ENCODE results near the gene NBPF3. TPM values are rescaled to one million over a fixed set of nuclear protein-coding genes. Genes with fewer than 3 reads are reported as not detected.
"Not testable (repeated sequence)": the region's sequence is repeated elsewhere in the genome, so short reads cannot be mapped to it uniquely, and the experiment has no call there.

The NBPF3 gene, protein sequence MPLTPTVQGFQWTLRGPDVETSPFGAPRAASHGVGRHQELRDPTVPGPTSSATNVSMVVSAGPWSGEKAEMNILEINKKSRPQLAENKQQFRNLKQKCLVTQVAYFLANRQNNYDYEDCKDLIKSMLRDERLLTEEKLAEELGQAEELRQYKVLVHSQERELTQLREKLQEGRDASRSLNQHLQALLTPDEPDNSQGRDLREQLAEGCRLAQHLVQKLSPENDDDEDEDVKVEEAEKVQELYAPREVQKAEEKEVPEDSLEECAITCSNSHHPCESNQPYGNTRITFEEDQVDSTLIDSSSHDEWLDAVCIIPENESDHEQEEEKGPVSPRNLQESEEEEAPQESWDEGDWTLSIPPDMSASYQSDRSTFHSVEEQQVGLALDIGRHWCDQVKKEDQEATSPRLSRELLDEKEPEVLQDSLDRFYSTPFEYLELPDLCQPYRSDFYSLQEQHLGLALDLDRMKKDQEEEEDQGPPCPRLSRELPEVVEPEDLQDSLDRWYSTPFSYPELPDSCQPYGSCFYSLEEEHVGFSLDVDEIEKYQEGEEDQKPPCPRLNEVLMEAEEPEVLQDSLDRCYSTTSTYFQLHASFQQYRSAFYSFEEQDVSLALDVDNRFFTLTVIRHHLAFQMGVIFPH
- 1 to 10 TPM; 4.7 to 8.0 TPM for total RNA-seq

DNA sequence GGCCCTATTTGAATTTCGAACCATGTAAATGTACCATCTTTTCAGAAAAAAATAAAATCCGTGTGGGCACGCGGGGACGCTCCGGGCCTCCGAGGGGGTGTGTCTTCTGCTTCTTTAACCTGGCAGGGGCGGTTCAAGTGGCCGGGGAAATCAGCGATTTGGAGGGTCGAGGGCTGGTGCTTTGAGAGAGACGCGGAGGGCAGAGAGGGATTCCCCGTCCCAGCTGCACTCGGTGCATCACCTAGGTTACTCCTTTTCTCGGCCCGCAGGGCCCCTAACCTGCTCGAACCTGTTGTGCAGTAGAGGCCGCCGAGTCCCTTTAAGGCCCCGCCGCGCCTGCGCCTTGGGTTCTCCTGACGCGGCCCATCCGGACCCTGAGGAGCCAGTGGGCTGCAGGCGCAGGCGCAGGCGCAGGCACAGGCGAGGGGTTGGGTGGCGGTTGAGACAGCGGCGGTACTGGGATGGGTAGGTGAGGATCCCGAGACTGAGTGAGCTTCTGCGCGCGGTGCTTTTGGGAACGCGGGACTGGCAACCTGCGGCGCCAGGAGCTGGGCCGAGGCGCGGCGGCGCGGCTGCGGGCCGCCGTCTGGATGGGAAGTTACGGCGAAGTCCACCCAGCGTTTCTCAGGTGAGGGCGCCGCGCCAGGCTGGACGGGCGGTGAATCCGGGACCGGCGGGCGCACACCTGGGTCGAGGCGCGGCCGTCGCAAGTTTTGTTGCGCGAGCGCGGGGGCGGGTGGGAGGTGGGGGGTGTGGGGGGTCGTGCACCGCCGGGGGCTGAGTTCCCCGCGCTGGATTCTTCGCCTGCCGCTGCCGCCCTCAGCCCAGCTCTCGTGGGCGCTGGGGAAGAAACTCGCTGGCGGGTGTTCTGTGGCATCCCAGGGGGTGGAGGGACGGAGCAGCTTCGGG, at the start of gene NBPF3:
TSS of gene NBPF3 (plus strand) at position 417 of the 909 bp plus-strand sequence. CDS start 4,950 bp downstream, outside the sequence.
- Histone ChIP-seq H3K9me3 (no peaks in the 10 kb centered on the region), H3K9ac (ENCODE audit: low read depth in 2 of 2, low read length in 2 of 2) (peak within 1 kb of the TSS; percentile 63 to 71), H3K36me3 (no peaks in the 10 kb centered on the region), H3K4me1 (no peaks in the 10 kb centered on the region), H3K4me3 (peak within 1 kb of the TSS; percentile 55), H3K27me3 (no peaks in the 10 kb centered on the region), H3K27ac (no peak within 1 kb of the TSS)
- peak; percentile 96 for DNase-seq
- intact Hi-C loops (cut with DNase I), result no loop called here
- TF ChIP-seq, protein P1, sequence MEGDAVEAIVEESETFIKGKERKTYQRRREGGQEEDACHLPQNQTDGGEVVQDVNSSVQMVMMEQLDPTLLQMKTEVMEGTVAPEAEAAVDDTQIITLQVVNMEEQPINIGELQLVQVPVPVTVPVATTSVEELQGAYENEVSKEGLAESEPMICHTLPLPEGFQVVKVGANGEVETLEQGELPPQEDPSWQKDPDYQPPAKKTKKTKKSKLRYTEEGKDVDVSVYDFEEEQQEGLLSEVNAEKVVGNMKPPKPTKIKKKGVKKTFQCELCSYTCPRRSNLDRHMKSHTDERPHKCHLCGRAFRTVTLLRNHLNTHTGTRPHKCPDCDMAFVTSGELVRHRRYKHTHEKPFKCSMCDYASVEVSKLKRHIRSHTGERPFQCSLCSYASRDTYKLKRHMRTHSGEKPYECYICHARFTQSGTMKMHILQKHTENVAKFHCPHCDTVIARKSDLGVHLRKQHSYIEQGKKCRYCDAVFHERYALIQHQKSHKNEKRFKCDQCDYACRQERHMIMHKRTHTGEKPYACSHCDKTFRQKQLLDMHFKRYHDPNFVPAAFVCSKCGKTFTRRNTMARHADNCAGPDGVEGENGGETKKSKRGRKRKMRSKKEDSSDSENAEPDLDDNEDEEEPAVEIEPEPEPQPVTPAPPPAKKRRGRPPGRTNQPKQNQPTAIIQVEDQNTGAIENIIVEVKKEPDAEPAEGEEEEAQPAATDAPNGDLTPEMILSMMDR (IDR thresholded peaks at IDR 0.05), result no peak

DNA sequence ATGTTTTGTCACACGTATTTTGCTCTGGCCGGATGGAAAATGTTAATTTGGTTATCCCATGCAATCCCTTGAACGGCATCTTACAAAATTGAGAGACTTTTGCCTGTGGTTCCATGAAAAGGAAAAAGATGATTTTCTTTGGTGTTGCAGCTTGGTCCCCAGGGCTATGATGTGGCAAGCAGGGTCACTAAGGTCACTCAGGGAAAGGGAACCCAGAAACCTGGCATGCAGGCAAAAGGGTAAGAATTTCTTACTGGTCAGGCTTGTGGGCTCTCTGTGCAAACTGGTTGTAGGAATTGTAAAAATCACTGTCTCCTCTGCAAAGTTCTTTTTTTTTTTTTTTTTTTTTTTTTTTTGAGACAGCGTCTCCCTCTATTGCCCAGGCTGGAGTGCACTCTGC, 48.4 kb upstream of the NBPF3 start:
- H3K27me3 ChIP-seq, result no peaks in the 10 kb centered on the region
- intact Hi-C loops (cut with DNase I), result no loop called here
- H3K27ac ChIP-seq, result no peak overlapping the region
- H3K36me3 ChIP-seq, result no peaks in the 10 kb centered on the region
- H3K9me3 ChIP-seq, result no peaks in the 10 kb centered on the region
- no peaks in the 10 kb centered on the region for H3K4me1 ChIP-seq
- no peak overlapping the region for H3K4me3 ChIP-seq
- H3K9ac ChIP-seq (ENCODE audit: low read depth in 2 of 2, low read length in 2 of 2), result no peak overlapping the region
- TF ChIP-seq, protein P1 (IDR thresholded peaks at IDR 0.05), result no peak
- DNase-seq, result no peak

DNA sequence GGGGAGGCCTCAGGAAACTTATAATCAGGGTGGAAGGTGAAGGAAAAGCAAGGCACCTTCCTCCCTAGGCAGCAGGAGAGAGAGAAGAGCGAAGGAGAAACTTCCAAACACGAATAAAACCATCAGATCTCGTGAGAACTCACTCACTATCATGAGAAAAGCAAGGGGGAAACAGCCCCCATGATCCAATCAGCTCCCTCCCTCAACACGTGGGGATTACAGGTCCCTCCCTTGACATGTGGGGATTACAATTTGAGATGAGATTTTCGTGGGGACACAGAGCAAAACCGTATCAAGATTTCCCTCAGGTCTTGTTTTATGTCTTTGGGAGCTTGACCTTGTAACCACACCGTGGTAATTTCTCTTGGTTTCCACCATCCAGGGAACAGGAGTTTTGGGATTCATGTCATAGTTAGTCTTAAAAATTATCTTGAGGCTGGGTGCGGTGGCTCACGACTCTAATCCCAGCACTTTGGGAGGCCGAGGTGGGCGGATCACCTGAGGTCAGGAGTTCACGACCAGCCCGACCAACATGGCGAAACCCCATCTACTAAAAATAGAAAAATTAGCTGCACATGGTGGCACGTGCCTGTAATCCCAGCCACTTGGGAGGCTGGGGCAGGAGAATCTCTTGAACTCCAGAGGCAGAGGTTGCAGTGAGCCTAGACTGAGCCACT, 47.2 kb upstream of the NBPF3 start:
- Histone ChIP-seq H3K4me1 (no peaks in the 10 kb centered on the region), H3K4me3 (no peak overlapping the region), H3K27ac (no peak overlapping the region), H3K9me3 (no peaks in the 10 kb centered on the region), H3K36me3 (no peaks in the 10 kb centered on the region), H3K27me3 (no peaks in the 10 kb centered on the region), H3K9ac (ENCODE audit: low read depth in 2 of 2, low read length in 2 of 2) (no peak overlapping the region)
- DNase-seq, result no peak
- TF ChIP-seq, protein P1 (IDR thresholded peaks at IDR 0.05), result no peak
- intact Hi-C loops (cut with DNase I), result no loop called here

DNA sequence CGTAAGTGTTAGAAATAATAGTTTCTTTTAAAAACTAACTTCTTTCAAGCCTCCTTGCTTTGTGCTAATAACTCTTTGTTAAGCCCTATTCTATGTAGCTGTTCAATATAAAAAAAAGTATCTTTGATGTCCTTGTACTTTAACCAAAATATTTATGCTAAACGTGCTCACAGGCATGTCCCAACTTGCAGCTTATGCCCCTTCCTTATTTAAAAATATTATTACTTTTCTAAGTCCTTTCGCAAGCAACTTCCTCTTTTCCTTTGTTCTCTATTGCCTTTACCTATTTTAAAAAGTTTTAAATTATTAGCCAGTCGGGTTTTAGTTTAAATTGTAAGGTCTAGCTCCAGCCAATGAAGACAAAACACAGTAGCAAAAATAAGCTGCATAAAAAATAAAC, 43.4 kb upstream of the NBPF3 start:
- Histone ChIP-seq H3K27me3 (no peaks in the 10 kb centered on the region), H3K27ac (no peak overlapping the region), H3K9ac (ENCODE audit: low read depth in 2 of 2, low read length in 2 of 2) (no peak overlapping the region), H3K4me3 (no peak overlapping the region), H3K4me1 (no peaks in the 10 kb centered on the region), H3K9me3 (no peaks in the 10 kb centered on the region), H3K36me3 (no peaks in the 10 kb centered on the region)
- no peak for DNase-seq
- TF ChIP-seq, protein P1 (IDR thresholded peaks at IDR 0.05), result no peak
- intact Hi-C loops (cut with DNase I), result no loop called here

DNA sequence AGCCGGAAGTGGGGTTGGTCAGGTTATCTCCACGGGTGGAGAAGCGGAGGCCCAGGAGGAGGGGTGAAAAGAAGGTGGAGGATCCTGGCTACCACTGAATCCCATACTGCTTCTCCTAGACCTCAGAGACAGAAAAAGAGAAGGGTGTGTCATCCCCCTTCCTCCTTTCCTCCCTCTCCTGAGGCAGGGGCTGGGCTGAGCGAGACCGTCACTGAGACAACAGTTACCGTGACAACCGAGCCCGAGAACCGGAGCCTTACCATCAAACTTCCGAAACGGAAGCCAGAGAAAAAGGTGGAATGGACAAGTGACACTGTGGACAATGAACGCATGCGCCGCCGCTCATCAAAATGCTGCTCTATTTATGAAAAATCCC, 42.1 kb upstream of the NBPF3 start:
- no peaks in the 10 kb centered on the region for H3K36me3 ChIP-seq
- H3K9ac ChIP-seq (ENCODE audit: low read depth in 2 of 2, low read length in 2 of 2), result no peak overlapping the region
- TF ChIP-seq, protein P1 (IDR thresholded peaks at IDR 0.05), result no peak
- H3K27ac ChIP-seq, result no peak overlapping the region
- intact Hi-C loops (cut with DNase I), result no loop called here
- DNase-seq, result no peak
- H3K4me1 ChIP-seq, result no peaks in the 10 kb centered on the region
- H3K27me3 ChIP-seq, result no peaks in the 10 kb centered on the region
- H3K9me3 ChIP-seq, result no peaks in the 10 kb centered on the region
- H3K4me3 ChIP-seq, result no peak overlapping the region

DNA sequence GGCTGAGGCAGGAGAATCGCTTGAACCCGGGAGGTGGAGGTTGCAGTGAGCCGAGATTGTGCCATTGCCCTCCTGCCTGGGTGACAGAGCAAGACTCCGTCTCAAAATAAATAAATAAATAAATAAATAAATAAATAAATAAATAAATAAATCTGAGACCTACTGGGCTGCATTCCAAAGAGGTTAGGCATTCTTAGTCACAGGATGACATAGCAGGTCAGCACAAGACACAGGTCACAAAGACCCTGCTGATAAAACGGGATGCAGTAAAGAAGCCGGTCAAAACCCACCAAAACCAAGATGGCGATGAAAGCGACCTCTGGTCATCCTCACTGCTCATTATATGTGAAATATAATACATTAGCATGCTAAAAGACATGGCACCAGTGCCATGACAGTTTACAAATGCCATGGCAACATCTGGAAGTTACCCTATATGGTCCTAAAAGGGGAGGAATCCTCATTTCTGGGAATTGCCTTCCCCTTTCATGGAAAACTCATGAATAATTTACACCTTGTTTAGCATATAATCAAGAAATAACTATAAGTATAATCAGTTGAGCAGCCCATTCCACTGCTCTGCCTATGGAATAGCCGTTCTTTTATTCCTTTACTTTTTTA, 38.1 kb upstream of the NBPF3 start:
- H3K9ac ChIP-seq (ENCODE audit: low read depth in 2 of 2, low read length in 2 of 2); H3K4me3 ChIP-seq; DNase-seq; H3K4me1 ChIP-seq; H3K36me3 ChIP-seq; H3K9me3 ChIP-seq; H3K27me3 ChIP-seq; intact Hi-C loops (cut with DNase I); H3K27ac ChIP-seq: not testable (repeated sequence)
